Measurements from ENCODE around the gene ARHGAP32. TPM values are rescaled to one million over a fixed set of nuclear protein-coding genes. Genes with fewer than 3 reads are reported as not detected.

ARHGAP32 gene
- 21.0 and 22.0 TPM in 2 replicates for total RNA-seq (2021)
- long read RNA-seq, partial matches to known transcripts: 11 of 12 reads
- long read RNA-seq, other reads (novel, unspliced or antisense): 1 of 12 reads

DNA sequence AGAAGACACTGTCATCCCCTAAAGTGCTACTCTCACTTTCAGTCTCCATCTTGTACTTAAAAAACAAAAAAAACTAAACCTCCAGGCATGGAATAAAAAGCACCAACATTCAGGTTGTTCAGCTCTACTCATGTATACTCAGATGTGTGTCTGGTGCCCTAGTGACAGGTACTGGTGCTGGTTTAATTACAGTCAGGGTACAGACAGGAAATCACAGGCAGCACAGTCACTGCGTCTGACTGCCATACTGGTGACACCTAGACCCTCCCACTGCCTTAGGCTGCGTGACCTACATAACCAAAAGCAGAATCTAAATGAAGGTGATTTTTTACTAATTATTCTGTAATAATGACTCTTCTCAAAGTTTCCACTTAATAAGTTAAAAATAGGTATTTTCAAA, at the start of gene ARHGAP32:
Gene ARHGAP32, minus strand, starts transcription at position 176 of the 400 bp plus-strand sequence. Its CDS starts 127 bp downstream, at position 49.
- H2AK5ac ChIP-seq (ENCODE audit: insufficient read length, low read length): no peak within 1 kb of the TSS
- no peaks in the 10 kb centered on the region for H3K23me2 ChIP-seq (ENCODE audit: insufficient read length, low read depth, low read length, poor library complexity, severe bottlenecking)
- no peak within 1 kb of the TSS for H3K4ac ChIP-seq (ENCODE audit: low read depth, low read length)
- no peak within 1 kb of the TSS for H3K4me2 ChIP-seq (ENCODE audit: insufficient read depth, insufficient read length, low read length)
- H2BK5ac ChIP-seq (ENCODE audit: insufficient read length, low read length): no peak within 1 kb of the TSS
- H3K23ac ChIP-seq (ENCODE audit: insufficient read length, low read depth, low read length): no peak within 1 kb of the TSS
- no peak within 1 kb of the TSS for H4K91ac ChIP-seq (ENCODE audit: insufficient read length, low read depth, low read length)
- no peak for TF ChIP-seq CTCF (conservative IDR thresholded peaks at IDR 0.05)
- no peak within 1 kb of the TSS for H2BK15ac ChIP-seq (ENCODE audit: low read depth, low read length)
- H4K20me1 ChIP-seq (ENCODE audit: control insufficient read depth, insufficient read depth, insufficient read length): no peaks in the 10 kb centered on the region
- Mint-ChIP-seq H3K4me1 (peaks cover 10 to 17% of the 10 kb centered on the region in 2 experiments), H3K4me3 (no peak within 1 kb of the TSS), H3K9me3 (peaks cover 1 to 2% of the 10 kb centered on the region in 2 experiments; a peak in 4 of 5 replicates), H3K27me3 (ENCODE audit: low read depth) (no peaks in the 10 kb centered on the region), H3K36me3 (ENCODE audit: insufficient read depth in 1 of 3, low read depth in 3 of 3) (peaks cover under 1 to 8% (median 3%) of the 10 kb centered on the region in 3 experiments; a peak in 4 of 7 replicates), H3K27ac (no peak within 1 kb of the TSS)
- H3K56ac ChIP-seq (ENCODE audit: insufficient read length, low read depth, low read length): no peak within 1 kb of the TSS
- H3K27me3 ChIP-seq (ENCODE audit: insufficient read depth, low read length): no peaks in the 10 kb centered on the region
- no peak within 1 kb of the TSS for H2AFZ ChIP-seq (ENCODE audit: low read length)
- no peaks in the 10 kb centered on the region; the same call in 1 of the 2 replicates for H3K79me2 ChIP-seq (ENCODE audit: insufficient read depth, low read length)
- H2BK120ac ChIP-seq (ENCODE audit: low read depth, low read length, poor library complexity, severe bottlenecking): no peak within 1 kb of the TSS
- H4K5ac ChIP-seq (ENCODE audit: insufficient read length, low read depth, low read length): no peak within 1 kb of the TSS
- H3T11ph ChIP-seq (ENCODE audit: low read length): no peak within 1 kb of the TSS
- H4K8ac ChIP-seq (replicated peaks; ENCODE audit: insufficient read length, low read depth, low read length): no peak within 1 kb of the TSS
- no peak for DNase-seq
- H3K27ac ChIP-seq (ENCODE audit: insufficient read length, low read depth, low read length): no peak within 1 kb of the TSS
- no peak within 1 kb of the TSS for H3K9ac ChIP-seq (ENCODE audit: extremely low read depth, insufficient read length, low read length)
- peak within 1 kb of the TSS; percentile 75 for H2BK20ac ChIP-seq (ENCODE audit: low read depth, low read length, poor library complexity, severe bottlenecking)
- H3K14ac ChIP-seq (ENCODE audit: insufficient read depth, low read length): no peak within 1 kb of the TSS
- no peak within 1 kb of the TSS for H3K18ac ChIP-seq (ENCODE audit: insufficient read length, low read depth, low read length)
- H3K4me1 ChIP-seq (ENCODE audit: insufficient read depth, low read length): peaks cover 6% of the 10 kb centered on the region
- H3K79me1 ChIP-seq (ENCODE audit: insufficient read depth, low read depth, low read length, poor library complexity, severe bottlenecking): peaks cover 4% of the 10 kb centered on the region
- WGBS (ENCODE audit: extremely low coverage, insufficient read length, low lambda C conversion rate): no CpG with 5 or more reads among the region's 2 CpGs
- H2BK12ac ChIP-seq (ENCODE audit: insufficient read length, low read depth, low read length): no peak within 1 kb of the TSS
- H3K9me3 ChIP-seq (ENCODE audit: control insufficient read depth, low read depth, low read length): no peaks in the 10 kb centered on the region
